Measurements from ENCODE around the gene CPB2. TPM values are rescaled to one million over a fixed set of nuclear protein-coding genes. Genes with fewer than 3 reads are reported as not detected.

Gene CPB2
- total RNA-seq, 1 donor from 2014 or later, result not detected

- Mint-ChIP-seq H3K27me3 (peaks cover 9% of the 10 kb centered on the region), H3K9me3 (no peaks in the 10 kb centered on the region), H3K27ac (no peak overlapping the region), H3K36me3 (ENCODE audit: low read depth) (no peaks in the 10 kb centered on the region), H3K4me3 (no peak overlapping the region), H3K4me1 (no peaks in the 10 kb centered on the region)
- intact Hi-C loops (cut with micrococcal nuclease), result no loop called here
- no peak for DNase-seq
These were observed 4.5 kb downstream of the CPB2 start for GRCh38 chr13:46100191-46100815.

GRCh38 chr13:46097663-46098062, 7.2 kb downstream of the CPB2 start:
- no peak overlapping the region for H3K4me3 Mint-ChIP-seq

DNA sequence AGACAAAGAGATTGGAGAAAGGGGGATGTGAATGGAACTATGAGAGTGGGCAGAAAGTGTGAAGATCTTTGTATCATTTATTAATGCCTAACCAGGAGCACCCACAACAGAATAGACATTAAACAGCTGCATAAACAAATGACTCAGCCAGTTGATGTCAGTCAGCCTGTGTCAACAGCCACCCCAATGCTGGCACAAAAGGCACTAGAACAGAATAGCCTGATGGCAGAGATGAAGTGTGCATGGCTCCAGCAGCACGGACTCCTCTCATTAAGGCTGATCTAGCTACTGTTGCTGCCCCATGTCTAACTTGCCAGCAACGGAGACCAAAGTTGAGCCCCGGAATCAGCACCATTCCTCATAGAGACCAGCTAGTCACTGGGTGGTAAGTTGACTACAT, 7.8 kb downstream of the CPB2 start:
- Mint-ChIP-seq H3K4me1 (no peaks in the 10 kb centered on the region), H3K9me3 (no peaks in the 10 kb centered on the region), H3K27ac (no peak overlapping the region), H3K27me3 (peaks cover 11% of the 10 kb centered on the region), H3K4me3 (no peak overlapping the region), H3K36me3 (ENCODE audit: low read depth) (no peaks in the 10 kb centered on the region)
- no peak for DNase-seq
- intact Hi-C loops (cut with micrococcal nuclease), result no loop called here

More at GRCh38 chr13:46097663-46098062, 7.2 kb downstream of the CPB2 start:
- no peaks in the 10 kb centered on the region for H3K4me1 Mint-ChIP-seq
- H3K27ac Mint-ChIP-seq, result no peak overlapping the region
- DNase-seq, result no peak
- H3K9me3 Mint-ChIP-seq, result no peaks in the 10 kb centered on the region
- H3K27me3 Mint-ChIP-seq, result peaks cover 7% of the 10 kb centered on the region
- no peaks in the 10 kb centered on the region for H3K36me3 Mint-ChIP-seq (ENCODE audit: low read depth)
- intact Hi-C loops (cut with micrococcal nuclease), result no loop called here

GRCh38 chr13:46094478-46094877, 10.4 kb downstream of the CPB2 start:
- peaks cover 15% of the 10 kb centered on the region for H3K27me3 Mint-ChIP-seq
- no peak overlapping the region for H3K27ac Mint-ChIP-seq
- no peaks in the 10 kb centered on the region for H3K36me3 Mint-ChIP-seq (ENCODE audit: low read depth)
- DNase-seq, result no peak
- intact Hi-C loops (cut with micrococcal nuclease), result no loop called here
- H3K4me3 Mint-ChIP-seq, result no peak overlapping the region
- no peaks in the 10 kb centered on the region for H3K9me3 Mint-ChIP-seq
- no peaks in the 10 kb centered on the region for H3K4me1 Mint-ChIP-seq

GRCh38 chr13:46088821-46089562, 15.8 kb downstream of the CPB2 start:
- H3K27me3 Mint-ChIP-seq, result peaks cover 14% of the 10 kb centered on the region
- no peak overlapping the region for H3K27ac Mint-ChIP-seq
- DNase-seq, result no peak
- H3K4me3 Mint-ChIP-seq, result no peak overlapping the region
- intact Hi-C loops (cut with micrococcal nuclease), result no loop called here
- no peaks in the 10 kb centered on the region for H3K9me3 Mint-ChIP-seq
- no peaks in the 10 kb centered on the region for H3K36me3 Mint-ChIP-seq (ENCODE audit: low read depth)
- H3K4me1 Mint-ChIP-seq, result peaks cover 2% of the 10 kb centered on the region

GRCh38 chr13:46087481-46087880, 17.4 kb downstream of the CPB2 start:
- no peaks in the 10 kb centered on the region for H3K9me3 Mint-ChIP-seq
- H3K27ac Mint-ChIP-seq, result no peak overlapping the region
- H3K27me3 Mint-ChIP-seq, result peaks cover 12% of the 10 kb centered on the region
- H3K4me1 Mint-ChIP-seq, result peaks cover 2% of the 10 kb centered on the region
- no peak overlapping the region for H3K4me3 Mint-ChIP-seq
- DNase-seq, result no peak
- no peaks in the 10 kb centered on the region for H3K36me3 Mint-ChIP-seq (ENCODE audit: low read depth)
- intact Hi-C loops (cut with micrococcal nuclease), result no loop called here

GRCh38 chr13:46086985-46087384, 17.8 kb downstream of the CPB2 start:
- no peak for DNase-seq
- Mint-ChIP-seq H3K27ac (no peak overlapping the region), H3K4me3 (no peak overlapping the region), H3K27me3 (peaks cover 12% of the 10 kb centered on the region), H3K9me3 (no peaks in the 10 kb centered on the region), H3K36me3 (ENCODE audit: low read depth) (no peaks in the 10 kb centered on the region), H3K4me1 (peaks cover 2% of the 10 kb centered on the region)
- intact Hi-C loops (cut with micrococcal nuclease), result no loop called here

- Mint-ChIP-seq H3K4me3 (no peak overlapping the region), H3K36me3 (ENCODE audit: low read depth) (no peaks in the 10 kb centered on the region), H3K27ac (no peak overlapping the region), H3K4me1 (peaks cover 2% of the 10 kb centered on the region), H3K27me3 (peaks cover 11% of the 10 kb centered on the region), H3K9me3 (no peaks in the 10 kb centered on the region)
- DNase-seq, result no peak
- intact Hi-C loops (cut with micrococcal nuclease), result no loop called here
These were observed 18.4 kb downstream of the CPB2 start for GRCh38 chr13:46086421-46086922.

DNA sequence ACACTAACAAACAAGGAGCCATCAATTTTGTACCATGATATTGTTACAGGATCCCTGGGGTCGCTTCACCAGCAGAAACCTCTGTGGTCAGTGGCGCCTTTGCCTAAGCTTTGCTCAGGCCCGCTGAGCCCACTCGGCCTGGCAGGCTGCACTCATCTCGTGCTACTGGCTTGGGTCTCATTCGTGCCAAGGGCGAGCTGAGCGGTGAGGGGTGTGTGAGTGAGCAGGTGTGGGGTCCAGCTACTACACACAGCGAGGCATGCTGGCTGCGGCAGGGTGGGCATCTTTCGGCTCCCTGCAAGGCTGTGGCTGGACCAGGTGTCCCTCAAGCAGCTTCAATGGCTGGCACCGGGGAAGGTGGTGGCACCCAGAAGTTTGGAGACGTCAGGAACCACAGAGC, 19.1 kb downstream of the CPB2 start:
- intact Hi-C loops (cut with micrococcal nuclease), result no loop called here
- DNase-seq, result no peak
- H3K36me3 Mint-ChIP-seq (ENCODE audit: low read depth), result no peaks in the 10 kb centered on the region

DNA sequence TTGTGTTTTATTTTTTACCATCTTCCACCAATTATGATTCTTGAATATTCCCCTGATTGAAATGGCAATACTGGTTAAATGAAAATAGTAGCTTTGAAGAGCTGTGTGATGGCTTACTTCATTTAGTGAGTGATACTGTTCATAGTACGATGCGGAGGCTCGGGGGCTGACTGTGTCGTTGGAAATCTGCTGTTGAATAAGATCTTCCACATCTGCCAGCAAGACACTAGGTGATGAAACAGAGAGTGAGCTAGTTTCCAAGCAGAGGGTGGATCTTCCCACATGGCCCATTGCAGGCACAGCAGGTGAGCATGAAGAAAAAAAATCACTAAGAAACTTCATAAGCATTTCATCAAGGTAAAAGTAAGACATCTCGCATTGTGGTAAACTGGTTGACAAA, 22.5 kb downstream of the CPB2 start:
- intact Hi-C loops (cut with micrococcal nuclease), result no loop called here
- DNase-seq, result no peak
- Mint-ChIP-seq H3K9me3 (no peaks in the 10 kb centered on the region), H3K27ac (no peak overlapping the region), H3K4me3 (no peak overlapping the region), H3K27me3 (peaks cover 7% of the 10 kb centered on the region), H3K4me1 (peaks cover 4% of the 10 kb centered on the region), H3K36me3 (ENCODE audit: low read depth) (no peaks in the 10 kb centered on the region)

More for the DNA sequence above, 19.1 kb downstream of the CPB2 start:
- H3K27me3 Mint-ChIP-seq, result peaks cover 11% of the 10 kb centered on the region
- H3K27ac Mint-ChIP-seq, result no peak overlapping the region
- no peaks in the 10 kb centered on the region for H3K9me3 Mint-ChIP-seq
- no peak overlapping the region for H3K4me3 Mint-ChIP-seq
- H3K4me1 Mint-ChIP-seq, result peaks cover 2% of the 10 kb centered on the region

DNA sequence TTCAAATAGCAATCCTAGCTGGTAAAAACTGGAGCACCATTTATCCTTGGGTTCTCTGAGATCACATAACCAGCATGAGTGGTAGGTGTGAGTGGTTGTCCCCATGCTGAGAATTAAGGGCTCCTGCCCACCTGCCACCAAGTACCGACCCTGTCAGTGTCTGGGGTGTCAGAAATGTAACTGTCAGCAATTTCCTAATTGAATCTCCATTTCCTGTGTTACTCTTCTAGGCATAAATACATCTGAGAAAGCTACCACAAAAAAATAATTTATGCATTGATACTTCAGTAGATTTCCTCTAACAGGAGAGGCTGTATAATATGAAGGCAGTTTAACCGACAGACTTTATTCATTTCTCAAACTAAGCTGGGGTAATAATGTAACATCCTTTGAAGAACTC, 25.1 kb downstream of the CPB2 start:
- no peaks in the 10 kb centered on the region for H3K36me3 Mint-ChIP-seq (ENCODE audit: low read depth)
- intact Hi-C loops (cut with micrococcal nuclease), result no loop called here
- no peak overlapping the region for H3K4me3 Mint-ChIP-seq
- H3K27me3 Mint-ChIP-seq, result peaks cover 19% of the 10 kb centered on the region
- no peak for DNase-seq
- peaks cover 4% of the 10 kb centered on the region for H3K4me1 Mint-ChIP-seq
- H3K27ac Mint-ChIP-seq, result no peak overlapping the region
- H3K9me3 Mint-ChIP-seq, result peaks cover 3% of the 10 kb centered on the region

DNA sequence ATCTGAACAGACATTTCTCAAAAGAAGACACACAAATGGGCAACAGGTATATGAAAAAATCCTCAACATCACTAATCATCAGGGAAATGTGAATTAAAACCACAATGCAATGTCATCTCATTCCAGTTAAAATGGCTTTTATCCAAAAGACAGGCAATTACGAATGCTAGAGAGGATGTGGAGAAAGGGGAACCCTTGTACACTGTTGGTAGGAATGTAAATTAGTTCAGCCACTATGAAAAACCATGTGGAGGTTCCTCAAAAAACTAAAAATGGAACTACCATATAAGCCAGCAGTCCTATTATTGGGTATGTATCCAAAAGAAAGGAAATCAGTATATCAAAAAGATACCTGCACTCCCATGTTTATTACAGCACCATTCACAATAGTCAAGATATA, 27.6 kb downstream of the CPB2 start:
- no peaks in the 10 kb centered on the region for H3K36me3 Mint-ChIP-seq (ENCODE audit: low read depth)
- peaks cover 4% of the 10 kb centered on the region for H3K4me1 Mint-ChIP-seq
- H3K27ac Mint-ChIP-seq, result no peak overlapping the region
- no peak overlapping the region for H3K4me3 Mint-ChIP-seq
- DNase-seq, result no peak
- peaks cover 3% of the 10 kb centered on the region for H3K9me3 Mint-ChIP-seq
- H3K27me3 Mint-ChIP-seq, result peaks cover 21% of the 10 kb centered on the region
- intact Hi-C loops (cut with micrococcal nuclease), result no loop called here

DNA sequence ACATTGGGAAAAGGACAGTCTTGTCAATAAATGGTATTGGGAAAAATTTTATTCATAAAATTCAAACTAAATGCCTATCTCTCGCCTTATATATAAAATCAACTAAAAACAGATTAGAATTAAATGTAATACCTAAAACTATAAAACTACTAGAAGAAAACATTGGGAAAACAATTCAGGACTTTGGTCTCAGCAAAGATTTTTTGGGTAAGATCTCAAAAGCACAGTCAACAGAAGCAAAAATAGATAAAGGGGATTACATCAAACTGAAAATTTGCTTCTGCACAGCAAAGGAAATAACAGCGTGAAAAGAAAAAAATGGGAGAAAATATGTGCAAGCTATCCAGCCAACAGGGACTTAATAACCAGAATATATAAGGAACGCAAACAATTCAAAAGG, 28.0 kb downstream of the CPB2 start:
- Mint-ChIP-seq H3K36me3 (ENCODE audit: low read depth) (no peaks in the 10 kb centered on the region), H3K4me1 (peaks cover 4% of the 10 kb centered on the region), H3K4me3 (no peak overlapping the region), H3K9me3 (peaks cover 3% of the 10 kb centered on the region), H3K27me3 (peaks cover 24% of the 10 kb centered on the region), H3K27ac (no peak overlapping the region)
- intact Hi-C loops (cut with micrococcal nuclease), result no loop called here
- DNase-seq, result no peak

GRCh38 chr13:46075811-46076210, 29.0 kb downstream of the CPB2 start:
- DNase-seq, result no peak
- Mint-ChIP-seq H3K4me1 (peaks cover 4% of the 10 kb centered on the region), H3K4me3 (no peak overlapping the region), H3K27me3 (peaks cover 30% of the 10 kb centered on the region), H3K27ac (no peak overlapping the region), H3K9me3 (peaks cover 3% of the 10 kb centered on the region), H3K36me3 (ENCODE audit: low read depth) (no peaks in the 10 kb centered on the region)
- intact Hi-C loops (cut with micrococcal nuclease), result no loop called here

All from activated CD4-positive, alpha-beta T cell treated with anti-CD3 and anti-CD28 coated beads, Interleukin-2, amount 10 ng/mL, durations not matched to agents 24 days and 14 days (primary cell).